Measurements from ENCODE around the gene UBQLN1.
A peak's percentile ranks its signal among the peaks of the same experiment; 100 is the strongest.
"Not testable (repeated sequence)": the region's sequence is repeated elsewhere in the genome, so short reads cannot be mapped to it uniquely, and the experiment has no call there.

Gene UBQLN1

DNA sequence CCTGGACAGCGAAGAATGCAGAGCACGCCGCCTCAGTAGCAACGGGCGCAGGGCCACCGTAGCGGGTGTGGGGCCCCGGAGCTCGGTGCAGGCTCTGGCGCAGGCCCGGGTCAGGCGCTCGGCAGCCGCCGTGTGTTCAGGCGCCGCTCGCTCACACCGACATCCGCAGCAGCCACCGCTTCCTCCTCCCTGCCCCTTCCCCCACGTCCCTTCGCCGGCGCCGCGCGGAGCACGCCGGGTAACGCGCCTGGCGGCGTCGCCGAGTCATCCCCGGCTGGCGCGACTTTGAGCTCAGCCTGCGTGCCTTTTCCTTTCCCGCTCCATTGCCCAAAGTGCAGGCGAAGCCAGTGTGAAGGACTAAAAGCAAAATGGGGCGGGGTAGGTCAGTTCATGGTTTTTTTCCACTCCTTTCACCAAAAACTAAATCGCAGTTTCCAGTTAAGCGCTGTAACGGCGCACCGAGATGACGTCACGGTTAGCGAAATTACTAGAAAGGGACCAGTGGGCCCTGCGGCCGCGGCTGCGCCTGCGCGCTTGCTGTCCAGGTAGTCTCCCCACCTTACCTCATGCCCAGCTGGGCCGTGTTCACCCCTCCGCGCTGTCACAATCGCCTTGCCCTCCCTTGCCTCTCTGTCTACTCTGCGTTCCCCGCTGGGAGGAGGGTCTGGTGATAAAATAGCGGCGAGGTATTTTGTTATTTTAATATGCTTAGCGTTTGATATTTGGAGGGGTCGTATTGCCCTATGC, at the start of gene UBQLN1:
Gene UBQLN1 (minus strand): TSS at position 191 of the 747 bp plus-strand sequence. CDS start 279 bp downstream, outside the sequence.
- DNase-seq (ENCODE audit: low spot score), result peak; percentile 93

- DNase-seq (ENCODE audit: low spot score), result no peak
These were observed 46.7 kb upstream of the UBQLN1 start for GRCh38 chr9:83754383-83754977.

GRCh38 chr9:83749706-83750105, 41.9 kb upstream of the UBQLN1 start:
- DNase-seq (ENCODE audit: low spot score), result no peak

GRCh38 chr9:83744206-83744605, 36.4 kb upstream of the UBQLN1 start:
- DNase-seq (ENCODE audit: low spot score), result no peak

- no peak for DNase-seq (ENCODE audit: low spot score)
These were observed 26.0 kb upstream of the UBQLN1 start for GRCh38 chr9:83733739-83734138.

- not testable (repeated sequence) for DNase-seq (ENCODE audit: low spot score)
These were observed 21.0 kb upstream of the UBQLN1 start for GRCh38 chr9:83728591-83729368.

GRCh38 chr9:83724436-83724835, 16.7 kb upstream of the UBQLN1 start:
- DNase-seq (ENCODE audit: low spot score), result no peak

DNA sequence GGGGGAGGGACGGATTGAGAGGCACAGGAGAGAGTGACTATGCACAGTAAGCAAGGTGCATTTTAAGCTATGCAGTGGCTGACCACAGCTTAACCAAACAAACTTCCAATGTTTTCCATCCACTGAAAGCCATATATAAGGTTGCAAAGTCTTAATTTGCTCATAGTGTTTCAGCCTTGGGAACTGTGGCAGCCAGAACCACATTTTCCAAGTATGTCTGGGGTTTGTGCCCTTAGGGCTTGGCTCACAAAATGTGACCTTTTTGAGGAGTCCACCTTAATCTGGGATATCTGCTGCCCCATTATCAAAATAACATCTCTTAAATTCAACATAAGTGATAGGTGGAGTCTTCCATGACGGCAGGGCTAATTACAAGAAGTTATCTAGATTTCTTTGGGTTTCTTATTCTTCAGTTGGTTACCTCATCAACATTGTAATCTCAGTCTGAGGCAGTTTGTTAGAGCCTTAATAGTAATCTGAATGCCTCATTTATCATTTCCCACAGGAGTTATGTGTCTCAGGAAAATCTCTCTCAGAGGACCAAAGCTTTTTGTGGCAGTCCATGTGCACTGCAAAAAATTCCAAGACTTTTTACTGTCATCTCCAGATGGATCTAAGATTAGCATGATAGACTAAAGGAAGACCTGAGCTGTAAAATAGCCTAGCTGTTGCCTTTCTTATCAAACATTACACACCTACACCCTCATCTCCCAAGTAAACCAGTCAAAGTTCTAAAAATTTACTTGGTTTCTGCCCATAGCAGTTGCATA, 15.2 kb upstream of the UBQLN1 start:
- DNase-seq (ENCODE audit: low spot score), result no peak

- DNase-seq (ENCODE audit: low spot score), result no peak
These were observed 13.8 kb upstream of the UBQLN1 start for GRCh38 chr9:83721509-83721908.

- no peak for DNase-seq (ENCODE audit: low spot score)
These were observed 8.0 kb upstream of the UBQLN1 start for GRCh38 chr9:83715794-83716193.

DNA sequence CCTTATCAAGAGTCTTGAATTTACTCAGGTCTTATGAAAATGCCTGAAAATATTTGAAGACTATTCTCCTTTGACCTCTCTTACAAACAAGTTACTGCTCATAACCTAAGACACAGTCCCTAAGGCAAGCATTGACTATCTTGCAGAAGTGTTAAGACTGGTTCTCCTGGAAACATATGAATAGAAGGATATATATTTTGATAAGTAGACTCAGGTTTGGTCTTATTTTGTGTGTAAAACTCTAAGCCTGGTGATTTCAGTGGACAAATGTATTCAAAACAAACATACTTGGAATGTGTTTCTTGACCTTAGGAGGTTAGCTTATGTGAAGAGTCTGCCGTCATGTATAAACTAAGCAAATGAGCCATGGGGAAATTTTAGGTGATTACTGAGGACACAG, 7.5 kb upstream of the UBQLN1 start:
- DNase-seq (ENCODE audit: low spot score), result no peak

DNA sequence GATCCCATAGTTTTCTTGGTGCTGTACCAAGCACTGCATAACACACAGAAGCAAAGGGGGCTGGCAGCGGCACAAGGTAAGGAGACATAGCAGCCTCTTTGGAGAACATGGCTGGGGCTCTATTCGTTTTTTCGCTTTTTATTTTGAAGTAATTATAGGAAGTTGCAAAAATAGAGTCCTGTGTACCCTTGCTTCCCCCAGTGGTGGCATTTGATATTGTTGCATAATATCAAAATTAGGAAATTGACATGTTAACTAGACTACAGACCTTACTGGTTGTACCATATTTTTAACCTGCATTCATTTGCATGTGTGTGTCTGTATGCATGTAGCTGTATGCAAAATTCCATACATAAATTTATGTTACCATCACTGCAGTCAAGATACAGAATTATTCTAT, 6.6 kb upstream of the UBQLN1 start:
- DNase-seq (ENCODE audit: low spot score), result no peak

GRCh38 chr9:83708515-83709158, 879 bp upstream of the UBQLN1 start:
- DNase-seq (ENCODE audit: low spot score), result peak; percentile 67

DNA sequence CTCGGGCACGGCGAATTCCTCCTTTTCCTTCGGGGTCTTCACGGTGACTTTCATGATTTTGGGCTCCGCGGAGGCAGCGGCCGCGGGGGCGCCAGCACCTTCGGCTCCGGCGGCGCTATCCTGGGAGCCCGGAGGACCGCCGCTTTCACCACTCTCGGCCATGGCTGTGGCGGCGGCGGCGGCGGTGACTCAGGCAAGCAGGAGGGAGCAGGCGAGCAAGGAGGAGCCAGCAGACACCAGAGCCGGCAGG, 315 bp downstream of the UBQLN1 start:
- DNase-seq (ENCODE audit: low spot score), result peak; percentile 34

GRCh38 chr9:83706676-83707517, 861 bp downstream of the UBQLN1 start:
- peak; percentile 26 for DNase-seq (ENCODE audit: low spot score)

GRCh38 chr9:83705219-83705651, 2.5 kb downstream of the UBQLN1 start:
- DNase-seq (ENCODE audit: low spot score), result not testable (repeated sequence)

DNA sequence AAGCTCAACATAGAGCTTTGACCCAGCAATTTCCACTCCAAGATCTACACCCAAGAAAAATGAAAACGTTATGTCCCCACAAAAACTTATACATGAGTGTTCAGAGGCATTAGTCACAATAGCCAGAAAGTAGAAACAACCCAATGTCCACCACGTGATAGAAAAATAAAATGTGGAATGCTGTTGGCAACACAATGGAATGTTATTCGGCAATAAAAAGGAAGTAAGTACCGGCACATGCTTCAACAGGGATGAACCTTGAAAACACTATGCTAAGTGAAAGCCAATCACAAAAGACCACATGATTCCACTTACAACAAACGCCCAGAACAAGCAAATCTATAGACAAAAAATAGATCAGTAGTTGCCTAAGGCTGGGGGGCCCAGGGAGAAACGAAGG, 6.0 kb downstream of the UBQLN1 start:
- no peak for DNase-seq (ENCODE audit: low spot score)

- no peak for DNase-seq (ENCODE audit: low spot score)
These were observed 6.5 kb downstream of the UBQLN1 start for GRCh38 chr9:83701286-83701685.

DNA sequence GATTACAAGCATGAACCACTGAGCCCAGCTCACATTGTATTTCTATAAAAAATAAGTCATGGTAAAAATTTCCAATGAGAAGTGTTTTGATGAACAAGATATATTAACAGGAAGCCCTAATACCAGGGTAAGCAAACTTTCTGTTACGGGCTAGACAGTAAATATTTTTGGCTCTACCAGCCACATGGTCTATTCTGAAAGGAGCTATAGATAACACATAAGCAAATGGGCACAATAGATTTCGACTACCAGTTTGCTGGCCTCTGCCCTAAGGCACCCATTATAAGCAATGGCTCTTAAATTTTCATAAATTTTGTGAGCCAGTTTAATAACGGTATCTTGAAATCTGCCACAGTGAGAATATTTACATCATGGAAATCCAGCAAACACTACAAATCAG, 8.1 kb downstream of the UBQLN1 start:
- DNase-seq (ENCODE audit: low spot score), result no peak

GRCh38 chr9:83698976-83699585, 8.7 kb downstream of the UBQLN1 start:
- no peak for DNase-seq (ENCODE audit: low spot score)

DNA sequence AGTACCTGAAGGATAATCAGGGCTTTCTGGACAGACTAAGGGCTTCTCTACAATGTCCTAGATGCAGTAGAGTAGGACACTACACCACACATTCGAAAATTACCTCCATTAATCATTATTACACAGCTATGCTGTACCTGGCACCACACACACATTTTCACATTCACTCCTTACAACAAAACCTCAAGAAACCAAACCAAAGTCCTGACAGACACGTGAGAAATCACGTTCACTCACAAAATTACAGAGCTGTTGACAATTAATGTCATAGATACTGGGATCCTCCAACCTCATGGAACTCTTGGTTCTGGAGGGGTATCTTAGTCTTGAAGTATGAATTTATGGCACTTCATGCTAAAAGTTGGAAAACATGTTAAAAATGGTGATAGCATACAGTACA, 16.3 kb downstream of the UBQLN1 start:
- DNase-seq (ENCODE audit: low spot score), result no peak

Measured in HuH-7.5 (cell line).